GM12891 (cell line): ENCODE data around the gene SLC35E2B.

Experiments
- POLR2A ChIP-seq: IDR thresholded peaks from 2 replicates; pipeline ENCODE4 v1.6.1; 2011; ENCODE audit warnings: low read depth, low read length, control low read depth
- POLR2AphosphoS5 ChIP-seq: IDR thresholded peaks from 2 replicates; pipeline ENCODE4 v1.6.1; 2011; ENCODE audit warnings: low read depth, low read length, control low read depth
- POU2F2 ChIP-seq: IDR thresholded peaks from 2 replicates; pipeline ENCODE4 v1.6.1; 2011; ENCODE audit warnings: low read depth, mild to moderate bottlenecking, control low read depth, low read length, moderate library complexity
- SPI1 ChIP-seq: IDR thresholded peaks from 2 replicates; pipeline ENCODE4 v1.6.1; 2011; ENCODE audit warnings: low read depth, low read length, control low read depth
- TAF1 ChIP-seq: IDR thresholded peaks from 2 replicates; pipeline ENCODE4 v1.6.1; 2011; ENCODE audit warnings: low read depth, low read length, control low read depth

DNA sequence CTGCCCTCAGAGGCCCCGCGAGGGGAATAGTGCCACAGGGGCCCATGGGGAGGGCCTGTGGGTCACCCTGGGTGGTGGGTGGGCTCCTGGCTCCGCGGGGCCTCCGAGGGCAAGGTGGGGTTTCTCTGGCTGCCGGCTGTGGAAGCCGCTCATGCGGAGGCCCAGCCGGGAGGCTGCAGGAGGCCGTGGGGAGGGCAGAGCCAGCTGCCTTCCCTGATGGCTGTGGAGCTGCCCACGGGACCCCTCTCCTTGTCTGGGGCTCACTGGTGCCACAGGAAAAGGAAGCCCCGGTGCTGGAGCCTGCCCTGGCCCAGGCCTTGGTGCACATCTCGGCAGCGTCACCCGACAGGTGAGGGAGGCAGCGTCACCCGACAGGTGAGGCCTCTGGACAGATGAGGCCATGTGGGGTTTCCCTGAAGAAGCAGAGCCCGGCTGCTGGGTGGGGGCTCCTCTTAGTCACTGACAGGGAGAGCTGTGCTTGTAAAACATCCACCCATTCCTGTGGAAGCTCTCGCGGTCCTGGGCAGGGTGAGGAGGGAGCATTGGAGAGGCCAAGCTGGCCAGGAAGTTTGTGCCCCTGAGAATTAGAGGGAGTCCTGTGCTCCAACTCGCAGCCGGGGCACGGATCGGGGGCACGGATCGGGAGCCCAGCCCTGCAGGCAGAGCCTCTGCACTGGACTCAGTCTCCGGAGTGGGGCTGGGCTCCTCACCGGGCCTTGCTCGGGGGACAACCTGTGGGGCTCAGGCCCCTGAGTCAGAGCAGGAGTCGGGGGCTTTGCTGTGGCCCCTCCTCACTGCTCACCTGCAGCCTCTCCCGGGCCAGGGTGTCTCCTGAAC lies 71.2 kb downstream of the SLC35E2B start:
- TF ChIP-seq POLR2A, result no peak
- no peak for TF ChIP-seq POLR2AphosphoS5
- TF ChIP-seq SPI1, result no peak
- no peak for TF ChIP-seq POU2F2
- no peak for TF ChIP-seq TAF1
